GM18520 (cell line): Measurements from ENCODE around the gene WEE2.
"Not testable (repeated sequence)": the region's sequence is repeated elsewhere in the genome, so short reads cannot be mapped to it uniquely, and the experiment has no call there.

Experiments used
- ATAC-seq: cut with Tn5 transposase; IDR thresholded peaks from one replicate; pipeline ENCODE4 v1.9.1; 2021; ENCODE audit not compliant: unreplicated experiment

WEE2 gene

GRCh38 chr7:141689072-141689825 lies 18.9 kb upstream of the WEE2 start:
- not testable (repeated sequence) for ATAC-seq

- ATAC-seq = no peak
These were observed 16.6 kb upstream of the WEE2 start for GRCh38 chr7:141691540-141691939.

- no peak for ATAC-seq
These were observed 16.2 kb upstream of the WEE2 start for GRCh38 chr7:141691961-141692360.

GRCh38 chr7:141693082-141693481 lies 15.1 kb upstream of the WEE2 start:
- ATAC-seq = no peak

- no peak for ATAC-seq
These were observed 12.3 kb upstream of the WEE2 start for GRCh38 chr7:141695803-141696289.

DNA sequence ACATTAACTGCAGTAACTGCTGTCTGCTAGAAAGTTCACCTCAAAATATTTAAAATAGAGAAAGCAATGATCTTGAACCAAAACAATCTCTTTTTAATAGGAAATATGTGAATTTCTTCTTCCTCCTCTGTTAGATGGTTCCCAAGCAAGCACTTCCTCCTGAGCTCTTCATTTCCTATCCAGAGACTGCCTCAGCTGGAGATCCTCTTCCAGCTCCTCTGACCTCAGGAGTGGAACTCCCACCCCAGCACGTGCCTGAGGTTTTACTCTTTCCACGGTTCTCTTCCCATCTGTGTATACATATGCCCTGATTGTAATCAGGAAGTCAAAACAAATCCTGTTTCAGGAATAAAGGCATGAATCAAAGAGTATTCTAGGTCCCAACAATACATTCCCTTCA lies 11.8 kb upstream of the WEE2 start:
- ATAC-seq = no peak

- ATAC-seq = no peak
These were observed 10.8 kb upstream of the WEE2 start for GRCh38 chr7:141697211-141697871.

GRCh38 chr7:141698247-141699015 lies 9.7 kb upstream of the WEE2 start:
- ATAC-seq = no peak

DNA sequence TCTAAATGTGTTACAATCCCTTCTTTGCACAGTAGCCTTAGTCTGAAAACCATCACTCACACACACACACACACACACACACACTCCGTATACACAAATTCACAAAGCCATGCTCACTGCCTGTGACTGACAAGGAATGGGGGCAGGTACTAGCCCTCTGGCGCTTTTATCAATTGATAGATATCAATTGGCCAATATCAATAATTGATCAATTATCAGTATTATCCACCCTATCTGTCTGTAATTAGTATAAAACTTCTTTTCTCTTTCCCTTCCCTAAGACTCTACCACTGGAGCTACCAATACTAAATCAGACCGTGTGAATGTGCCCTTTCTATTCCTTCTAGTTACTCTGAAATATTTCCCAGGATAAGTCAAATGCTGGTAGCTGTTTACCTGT lies 8.3 kb upstream of the WEE2 start:
- no peak for ATAC-seq

DNA sequence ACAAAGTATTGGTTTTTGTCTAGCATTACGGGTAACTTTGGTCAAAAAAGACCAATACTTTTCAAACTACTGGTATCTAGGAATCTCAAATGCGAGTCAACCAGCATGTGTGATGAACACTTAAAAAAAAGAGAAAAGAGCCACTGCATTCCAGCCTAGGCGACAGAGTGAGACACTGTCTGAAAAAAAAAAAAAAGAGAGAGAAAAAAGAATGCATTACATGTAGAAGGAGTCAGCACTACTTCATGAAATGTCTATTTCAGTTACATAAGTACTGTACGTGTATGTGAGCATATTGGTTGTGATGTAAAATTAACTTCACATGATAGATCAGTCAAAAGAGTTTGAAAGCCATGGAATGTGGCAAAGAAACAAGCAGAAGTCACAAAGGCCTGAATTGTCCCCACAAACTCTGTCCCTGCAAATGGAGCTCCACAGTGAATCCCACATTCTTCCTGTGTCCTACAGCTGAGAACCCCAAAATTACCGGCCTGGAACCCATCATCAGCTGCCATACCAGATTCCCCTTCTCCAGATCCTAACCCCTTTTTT lies 7.8 kb upstream of the WEE2 start:
- ATAC-seq = no peak

DNA sequence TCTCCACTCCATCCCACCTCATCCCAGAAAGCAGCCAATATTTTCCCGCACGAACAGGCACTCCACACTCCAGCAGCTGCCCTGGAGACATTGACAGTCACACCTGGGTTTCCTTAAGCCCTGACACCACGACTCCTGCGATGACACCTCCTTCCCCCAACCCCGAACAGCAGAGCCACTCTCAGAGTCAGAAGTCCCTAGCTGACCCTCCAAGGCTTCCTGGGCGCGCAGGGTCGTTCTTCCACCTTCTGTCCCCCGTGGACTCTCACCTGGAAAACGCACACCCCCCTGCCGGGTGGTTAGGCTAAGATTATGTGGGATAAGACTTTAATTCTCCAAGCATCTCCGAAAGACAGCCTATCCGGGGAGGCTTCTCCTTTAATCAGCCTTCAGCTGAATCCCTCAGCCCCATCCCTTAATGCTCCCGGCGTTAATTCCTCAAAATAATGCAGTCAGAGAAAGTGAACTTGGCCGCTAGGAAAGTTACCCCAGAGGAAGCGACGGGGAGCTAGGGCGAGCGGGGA lies 7.2 kb upstream of the WEE2 start:
- ATAC-seq = no peak

DNA sequence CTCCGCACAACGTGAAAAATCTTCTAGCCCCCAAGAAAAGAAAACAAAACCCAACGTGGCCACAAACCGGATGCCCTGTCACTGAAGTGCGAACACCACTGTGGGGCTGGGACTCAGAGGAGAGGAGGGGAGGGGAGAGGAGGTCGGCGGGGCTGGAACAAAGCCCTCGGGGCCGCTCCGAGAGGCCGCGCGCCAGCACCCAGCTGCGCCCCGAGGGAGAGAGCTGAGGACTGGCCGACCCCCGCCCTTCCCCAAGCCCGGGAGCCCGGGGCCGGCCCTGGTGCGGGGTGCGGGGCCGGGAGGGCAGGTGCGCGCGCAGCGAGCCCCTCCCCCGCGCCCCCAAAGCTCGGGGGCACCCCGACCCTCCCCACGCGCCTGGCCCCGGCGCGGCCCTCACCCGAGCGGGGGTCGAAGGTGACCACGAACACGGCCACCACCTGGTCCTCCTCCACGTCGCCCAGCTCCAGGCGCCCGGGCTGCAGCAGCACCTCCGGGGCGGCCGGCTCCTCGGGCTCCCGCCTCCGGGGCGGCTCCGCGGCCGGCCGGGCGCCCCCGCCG lies 6.6 kb upstream of the WEE2 start:
- peak; percentile 49 for ATAC-seq

- peak; percentile 66 for ATAC-seq
These were observed 6.0 kb upstream of the WEE2 start, which contains the start of gene DENND11 for GRCh38 chr7:141702047-141702567. Gene DENND11 (minus strand): TSS chr7:141702166. CDS start chr7:141702153, 13 bp downstream.

- ATAC-seq = no peak
These were observed 5.3 kb upstream of the WEE2 start for GRCh38 chr7:141702892-141703291.

- ATAC-seq = no peak
These were observed 4.0 kb upstream of the WEE2 start for GRCh38 chr7:141704112-141704511.

DNA sequence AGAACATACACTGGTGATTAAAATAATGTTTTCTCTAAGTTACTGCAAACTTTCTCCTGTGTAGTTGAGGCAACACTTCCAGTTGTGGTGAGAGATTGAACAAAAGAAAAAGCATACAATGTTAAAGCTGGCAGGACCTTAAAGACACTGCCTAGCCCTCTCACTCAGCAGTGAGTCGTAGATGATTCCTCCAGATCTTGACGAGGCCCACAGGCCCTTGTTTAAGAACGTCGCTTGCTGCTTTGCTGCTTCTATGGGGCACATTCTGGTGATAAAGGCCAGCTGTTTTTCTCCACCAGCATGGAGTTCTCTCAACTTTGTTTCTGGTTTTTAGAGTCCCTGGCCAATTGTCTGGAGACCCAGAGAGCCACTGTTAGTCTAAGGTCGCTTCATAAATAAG lies 3.4 kb upstream of the WEE2 start:
- no peak for ATAC-seq

DNA sequence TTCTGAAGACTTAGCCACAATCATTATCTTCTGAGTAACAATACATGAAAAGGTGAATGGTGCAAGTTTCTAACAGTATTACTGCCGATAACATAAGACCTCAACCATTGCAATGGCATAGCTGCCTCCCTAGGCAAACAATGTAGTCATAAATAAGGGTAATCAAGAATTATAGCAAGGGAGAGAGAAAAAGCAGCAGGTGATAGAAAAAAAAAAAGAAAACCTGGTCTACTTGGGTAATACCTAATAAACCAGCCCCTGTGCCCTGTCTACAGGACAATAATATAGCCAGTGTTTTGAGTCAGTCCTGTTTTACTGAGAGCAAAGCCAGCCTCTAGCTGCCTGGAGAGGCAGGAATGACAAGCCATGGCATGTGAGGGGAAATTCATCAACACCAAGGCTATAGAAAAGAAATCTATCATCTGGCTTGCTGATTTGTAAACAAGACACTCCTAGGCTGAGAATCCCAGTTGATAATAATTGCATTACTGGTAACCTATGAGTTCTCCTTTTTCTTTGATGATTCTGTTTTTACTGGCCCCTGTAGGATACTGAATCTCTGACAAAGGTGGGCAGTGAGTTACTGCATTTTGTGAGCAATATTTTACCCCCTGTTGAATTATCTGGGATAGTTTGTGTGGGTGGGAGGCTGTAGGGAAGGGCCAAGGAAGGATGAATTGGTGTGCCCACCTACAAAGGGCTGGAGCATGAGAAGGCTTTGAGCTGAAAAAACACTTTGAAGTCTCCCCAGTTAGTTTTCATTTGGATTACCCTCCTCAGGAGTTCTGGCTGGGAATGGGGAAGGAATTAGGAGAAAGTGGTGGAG lies 1.7 kb upstream of the WEE2 start:
- ATAC-seq = no peak

DNA sequence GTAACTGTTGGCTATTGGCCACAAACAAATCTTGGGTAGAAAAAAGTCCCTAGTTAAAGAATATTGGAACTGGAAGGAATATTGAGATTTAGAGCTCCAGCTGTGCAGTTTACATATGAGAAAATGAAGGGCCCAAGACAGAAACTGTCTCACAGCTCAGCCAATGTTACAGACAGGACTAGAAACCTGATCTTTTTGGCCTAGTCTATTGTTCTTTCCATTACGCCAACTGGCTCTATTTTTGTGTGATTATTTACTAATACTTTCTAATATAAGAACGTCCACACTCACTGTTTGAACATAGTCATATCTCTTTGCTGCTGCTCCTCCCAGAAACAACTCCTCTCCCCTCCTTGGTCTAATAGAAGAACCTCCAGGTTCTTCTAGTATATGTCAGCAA lies 1.2 kb downstream of the WEE2 start:
- ATAC-seq = no peak

GRCh38 chr7:141709749-141710148 lies 1.6 kb downstream of the WEE2 start:
- ATAC-seq = no peak

DNA sequence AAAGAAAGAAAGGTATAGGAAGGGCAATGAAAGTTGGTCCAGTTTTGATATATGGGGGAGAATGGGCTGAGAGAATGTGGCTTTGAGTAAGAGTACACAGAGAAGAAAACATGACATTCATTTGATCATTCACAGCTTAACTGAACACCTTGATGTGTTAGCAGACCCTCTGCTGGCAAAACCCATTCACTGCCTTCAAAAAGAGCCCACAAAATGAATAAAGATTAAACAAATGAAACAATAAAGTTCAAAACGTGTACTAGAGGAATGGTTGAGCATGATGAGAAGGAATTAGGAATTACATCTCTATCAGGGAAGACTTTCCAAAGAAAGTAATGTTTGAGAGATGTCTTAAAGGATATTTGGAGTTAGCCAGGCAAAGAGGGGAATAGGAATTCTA lies 2.1 kb downstream of the WEE2 start:
- no peak for ATAC-seq
